ENCODE data around the gene FAM83B.
"Not testable (repeated sequence)": the region's sequence is repeated elsewhere in the genome, so short reads cannot be mapped to it uniquely, and the experiment has no call there.

Gene FAM83B

GRCh38 chr6:54861905-54862616 lies 15.5 kb downstream of the FAM83B start:
- DNase-seq (ENCODE audit: low read depth): no peak

GRCh38 chr6:54864272-54864671 lies 17.7 kb downstream of the FAM83B start:
- no peak for DNase-seq (ENCODE audit: low read depth)

GRCh38 chr6:54865091-54865631 lies 18.6 kb downstream of the FAM83B start:
- no peak for DNase-seq (ENCODE audit: low read depth)

- no peak for DNase-seq (ENCODE audit: low read depth)
These were observed 22.0 kb downstream of the FAM83B start for GRCh38 chr6:54868556-54868955.

GRCh38 chr6:54873599-54873998 lies 27.0 kb downstream of the FAM83B start:
- no peak for DNase-seq (ENCODE audit: low read depth)

- DNase-seq (ENCODE audit: low read depth): no peak
These were observed 27.9 kb downstream of the FAM83B start for GRCh38 chr6:54874349-54875048.

GRCh38 chr6:54875539-54875938 lies 29.0 kb downstream of the FAM83B start:
- DNase-seq (ENCODE audit: low read depth): no peak

GRCh38 chr6:54876365-54876764 lies 29.8 kb downstream of the FAM83B start:
- DNase-seq (ENCODE audit: low read depth): no peak

GRCh38 chr6:54876871-54877270 lies 30.3 kb downstream of the FAM83B start:
- DNase-seq (ENCODE audit: low read depth): no peak

- DNase-seq (ENCODE audit: low read depth): no peak
These were observed 31.2 kb downstream of the FAM83B start for GRCh38 chr6:54877713-54878317.

- DNase-seq (ENCODE audit: low read depth): no peak
These were observed 32.1 kb downstream of the FAM83B start for GRCh38 chr6:54878718-54879117.

- DNase-seq (ENCODE audit: low read depth): no peak
These were observed 32.8 kb downstream of the FAM83B start for GRCh38 chr6:54879188-54879985.

GRCh38 chr6:54881067-54881730 lies 34.6 kb downstream of the FAM83B start:
- no peak for DNase-seq (ENCODE audit: low read depth)

- not testable (repeated sequence) for DNase-seq (ENCODE audit: low read depth)
These were observed 35.3 kb downstream of the FAM83B start for GRCh38 chr6:54881891-54882290.

GRCh38 chr6:54886932-54887584 lies 40.5 kb downstream of the FAM83B start:
- DNase-seq (ENCODE audit: low read depth): no peak

- DNase-seq (ENCODE audit: low read depth): no peak
These were observed 45.0 kb downstream of the FAM83B start for GRCh38 chr6:54891536-54891935.

- DNase-seq (ENCODE audit: low read depth): no peak
These were observed 46.3 kb downstream of the FAM83B start for GRCh38 chr6:54892831-54893230.

- DNase-seq (ENCODE audit: low read depth): no peak
These were observed 47.2 kb downstream of the FAM83B start for GRCh38 chr6:54893818-54894217.

- no peak for DNase-seq (ENCODE audit: low read depth)
These were observed 49.7 kb downstream of the FAM83B start for GRCh38 chr6:54896302-54896701.

- no peak for DNase-seq (ENCODE audit: low read depth)
These were observed 51.1 kb downstream of the FAM83B start for GRCh38 chr6:54897462-54898189.

All from activated T-cell treated with anti-CD3 and anti-CD28 coated beads for 1 hour (primary cell).